Ovary (tissue), 9 donors: ENCODE measurements around the gene NSMCE1. TPM values are rescaled to one million over a fixed set of nuclear protein-coding genes. Genes with fewer than 3 reads are reported as not detected.

Experiments used
- DNase-seq, 5 donors: peaks; one replicate each; pipeline ENCODE4 v3.0.0-alpha.2; 2019 to 2020
- H3K27ac ChIP-seq, 2 donors: fragments of 200-600 bp; one replicate each; pipeline versions ENCODE4 v1.5.1 to v1.8.0; 2019 to 2022
- H3K27me3 ChIP-seq: fragments of 200-600 bp; one replicate; pipeline ENCODE4 v1.8.0; 2022
- H3K36me3 ChIP-seq: fragments of 200-600 bp; sonication (generic); one replicate; pipeline ENCODE4 v1.5.1; 2019
- H3K4me1 ChIP-seq: one replicate; pipeline ENCODE4 v1.8.1; 2013; ENCODE audit warnings: mild to moderate bottlenecking, moderate library complexity; ENCODE audit not compliant: insufficient read depth
- H3K4me3 ChIP-seq: fragments of 200-600 bp; sonication (generic); one replicate; pipeline ENCODE4 v1.5.1; 2017
- H3K9me3 ChIP-seq, 2 donors: fragments of 200-600 bp in 1 of 2; sonication (generic) in 1 of 2; one replicate each; pipeline versions ENCODE4 v1.5.1 to v1.8.1; 2013 to 2019; ENCODE audit warnings: mild to moderate bottlenecking in 1 of 2, moderate library complexity in 1 of 2
- EP300 ChIP-seq: sonication (generic); formaldehyde crosslinking; IDR thresholded peaks from one replicate; pipeline ENCODE4 v1.6.1; 2017; ENCODE audit warnings: antibody characterized with exemption
- POLR2A ChIP-seq: fragments of 450-650 bp; IDR thresholded peaks from one replicate; pipeline ENCODE4 v1.6.1; 2017; ENCODE audit warnings: antibody characterized with exemption, mild to moderate bottlenecking, moderate library complexity
- WGBS, 3 donors: extraction: QIAGEN DNeasy Blood & Tissue Kit in 1 of 3; methylation state at CpG; one replicate each; pipeline versions ENCODE4 v1.1.5 to v1.1.7; 2013 to 2017; 5-methylcytosine and 5-hydroxymethylcytosine counted together
- intact Hi-C, 4 donors: fragments of 100-400 bp; cut with DNase I; formaldehyde crosslinking; loops; one replicate each; pipeline versions ENCODE4 v1.11.0 to v1.15.1; 2022 to 2023
- polyA plus RNA-seq, 2 donors: library from polyadenylated mRNA; stranded (reverse); fragments of 200-250 nt in 1 of 2; fragments of 350-450 nt in 1 of 2; fragmentation: Illumina TruSeq in 1 of 2; extraction: RNeasy Lipid Tissue Mini Kit (QIAGEN cat#74804) in 1 of 2; gene quantifications; one replicate each; pipeline ENCODE4 v1.2.3, GENCODE V29; 2013 to 2014
- total RNA-seq, 7 donors: library from RNA; depleted of rRNA in 2 of 7; stranded (reverse); fragments of >200 nt in 2 of 7; fragmentation: NEBNext Ultra II Directional in 3 of 7; extraction: Animal tissue kit (Norgen Biotek cat#: 25700) in 3 of 7; gene quantifications; one replicate each; pipeline versions ENCODE4 v1.1.0 to v1.2.4, GENCODE V29; 2016 to 2023
- TF ChIP-seq, protein P1 (sequence below), 3 donors: fragments of 450-650 bp in 2 of 3; fragments of 200-600 bp in 1 of 3; IDR thresholded peaks; one replicate each; pipeline versions ENCODE4 v1.5.1 to v1.8.0; 2016 to 2022; ENCODE audit warnings: antibody characterized with exemption in 3 of 3, mild to moderate bottlenecking in 1 of 3
- donor health status: DM: no; HTN: no; CAD: no; lungs with moderate emphysema.
- donor health status: DM: no; HTN: no; CAD: no.
- donor health status: Bipolar disorder and iron deficiency.
- donor health status: DM: yes; HTN: yes; CAD: no.
- donor health status: DM: no; HTN: no; CAD: no.
- donor health status: DM: yes; HTN: yes; CAD: no.

Gene NSMCE1
- total and polyA plus RNA-seq, 9 donors: 19.8 to 68.4 (median 51.2) TPM

DNA sequence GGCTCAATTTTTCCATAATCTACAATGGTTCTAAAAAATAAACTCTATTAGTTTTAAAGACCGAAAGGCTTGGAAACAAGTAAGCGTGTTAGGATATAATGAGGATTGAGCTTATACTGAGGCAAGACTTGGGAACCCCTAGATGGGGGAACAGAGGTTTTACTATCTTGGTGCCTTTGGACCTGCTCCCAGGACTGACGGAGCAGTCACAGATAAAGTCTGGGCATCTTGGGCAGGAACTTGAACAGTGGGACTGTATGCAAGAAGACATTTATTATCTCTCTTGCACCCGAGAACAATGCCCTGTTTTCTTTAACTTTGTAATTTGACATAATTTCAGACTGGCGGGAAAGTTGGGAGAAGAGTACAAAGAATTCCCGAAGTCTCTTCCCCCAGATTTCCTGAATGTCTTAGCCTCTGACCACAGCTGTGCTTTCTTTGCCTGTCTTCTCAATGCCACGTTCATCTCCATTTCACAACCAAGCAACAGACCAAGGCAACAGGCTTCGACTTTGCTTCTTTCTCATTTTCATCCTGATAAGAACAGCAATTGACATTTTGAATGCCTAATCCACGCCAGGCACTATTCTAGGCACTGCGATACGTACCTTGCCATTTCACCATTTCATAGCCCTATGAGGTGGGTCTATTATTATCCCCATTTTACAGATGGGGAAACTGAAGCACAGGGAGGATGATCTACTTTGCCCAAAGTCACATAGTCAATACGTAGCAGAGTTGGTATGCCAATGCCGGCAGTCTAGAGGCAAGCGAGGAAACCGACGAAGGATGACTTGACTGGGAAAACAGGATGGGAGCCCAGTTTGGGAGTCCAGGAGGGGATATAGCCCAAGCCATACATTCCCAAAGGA, 42.2 kb upstream of the NSMCE1 start:
- Histone ChIP-seq H3K4me1 (peaks cover 5% of the 10 kb centered on the region), H3K9me3 (no peaks in the 10 kb centered on the region), H3K27me3 (no peaks in the 10 kb centered on the region), H3K27ac (no peak overlapping the region), H3K4me3 (no peak overlapping the region), H3K36me3 (no peaks in the 10 kb centered on the region)
- no peak for DNase-seq
- TF ChIP-seq EP300 (no peak), POLR2A (no peak)
- TF ChIP-seq, protein P1, sequence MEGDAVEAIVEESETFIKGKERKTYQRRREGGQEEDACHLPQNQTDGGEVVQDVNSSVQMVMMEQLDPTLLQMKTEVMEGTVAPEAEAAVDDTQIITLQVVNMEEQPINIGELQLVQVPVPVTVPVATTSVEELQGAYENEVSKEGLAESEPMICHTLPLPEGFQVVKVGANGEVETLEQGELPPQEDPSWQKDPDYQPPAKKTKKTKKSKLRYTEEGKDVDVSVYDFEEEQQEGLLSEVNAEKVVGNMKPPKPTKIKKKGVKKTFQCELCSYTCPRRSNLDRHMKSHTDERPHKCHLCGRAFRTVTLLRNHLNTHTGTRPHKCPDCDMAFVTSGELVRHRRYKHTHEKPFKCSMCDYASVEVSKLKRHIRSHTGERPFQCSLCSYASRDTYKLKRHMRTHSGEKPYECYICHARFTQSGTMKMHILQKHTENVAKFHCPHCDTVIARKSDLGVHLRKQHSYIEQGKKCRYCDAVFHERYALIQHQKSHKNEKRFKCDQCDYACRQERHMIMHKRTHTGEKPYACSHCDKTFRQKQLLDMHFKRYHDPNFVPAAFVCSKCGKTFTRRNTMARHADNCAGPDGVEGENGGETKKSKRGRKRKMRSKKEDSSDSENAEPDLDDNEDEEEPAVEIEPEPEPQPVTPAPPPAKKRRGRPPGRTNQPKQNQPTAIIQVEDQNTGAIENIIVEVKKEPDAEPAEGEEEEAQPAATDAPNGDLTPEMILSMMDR (IDR thresholded peaks at IDR 0.05): no peak
- WGBS, 3 donors: 46 to 49% (median 47%) methylated on average over 16 of the region's 16 CpGs
- intact Hi-C loops: no loop called here

DNA sequence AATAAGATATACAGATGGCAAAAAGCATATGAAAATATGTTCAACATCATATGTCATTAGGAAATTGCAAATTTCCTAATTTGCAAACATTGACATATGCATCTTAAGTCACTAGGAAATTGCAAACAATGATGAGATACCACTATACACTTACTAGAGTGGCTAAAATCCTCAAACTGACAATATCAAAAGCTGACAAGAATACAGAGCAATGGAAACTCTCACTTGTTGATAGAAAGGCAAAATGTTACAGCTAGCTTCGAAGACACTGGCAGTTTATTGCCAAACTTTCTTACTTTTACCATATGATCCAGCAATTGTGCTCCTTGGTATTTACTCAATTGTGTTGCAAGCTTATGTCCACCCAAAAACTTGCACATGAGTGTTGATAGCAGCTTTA, 40.2 kb upstream of the NSMCE1 start:
- no peak for DNase-seq
- no peaks in the 10 kb centered on the region for H3K27me3 ChIP-seq
- no peak overlapping the region for H3K4me3 ChIP-seq
- intact Hi-C loops: no loop called here
- no peaks in the 10 kb centered on the region for H3K36me3 ChIP-seq
- WGBS, 3 donors: 87 to 93% (median 89%) methylated on average over 1 of the region's 1 CpG
- no peaks in the 10 kb centered on the region for H3K9me3 ChIP-seq
- H3K4me1 ChIP-seq: no peaks in the 10 kb centered on the region
- TF ChIP-seq, protein P1 (IDR thresholded peaks at IDR 0.05): no peak
- no peak for TF ChIP-seq EP300
- no peak for TF ChIP-seq POLR2A
- no peak overlapping the region for H3K27ac ChIP-seq

DNA sequence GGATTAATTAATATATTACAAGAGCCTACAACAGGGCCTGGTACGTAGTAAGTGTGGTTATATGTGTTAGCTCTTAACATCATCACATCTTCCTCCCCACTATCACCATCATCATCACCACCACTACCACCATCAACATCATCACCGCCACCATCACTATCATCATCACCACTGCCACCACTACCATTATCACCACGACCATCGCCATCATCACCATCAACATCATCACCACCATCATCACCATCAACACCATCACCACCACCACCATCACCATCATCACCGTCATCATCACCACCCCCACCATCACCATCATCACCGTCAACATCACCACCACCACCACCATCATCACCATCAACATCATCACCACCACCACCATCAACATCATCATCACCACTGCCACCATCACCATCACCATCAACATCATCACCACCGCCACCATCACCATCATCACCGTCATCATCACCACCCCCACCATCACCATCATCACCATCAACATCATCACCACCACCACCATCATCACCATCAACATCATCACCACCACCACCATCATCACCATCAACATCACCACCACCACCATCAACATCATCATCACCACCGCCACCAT, 37.4 kb upstream of the NSMCE1 start:
- WGBS, 3 donors: 93 to 94% (median 93%) methylated on average over 9 of the region's 9 CpGs
- Histone ChIP-seq H3K27me3 (no peaks in the 10 kb centered on the region), H3K4me1 (no peaks in the 10 kb centered on the region), H3K36me3 (no peaks in the 10 kb centered on the region), H3K9me3 (no peaks in the 10 kb centered on the region), H3K27ac (no peak overlapping the region), H3K4me3 (no peak overlapping the region)
- TF ChIP-seq EP300 (no peak), POLR2A (no peak)
- TF ChIP-seq, protein P1 (IDR thresholded peaks at IDR 0.05): no peak
- no peak for DNase-seq
- intact Hi-C loops: no loop called here

DNA sequence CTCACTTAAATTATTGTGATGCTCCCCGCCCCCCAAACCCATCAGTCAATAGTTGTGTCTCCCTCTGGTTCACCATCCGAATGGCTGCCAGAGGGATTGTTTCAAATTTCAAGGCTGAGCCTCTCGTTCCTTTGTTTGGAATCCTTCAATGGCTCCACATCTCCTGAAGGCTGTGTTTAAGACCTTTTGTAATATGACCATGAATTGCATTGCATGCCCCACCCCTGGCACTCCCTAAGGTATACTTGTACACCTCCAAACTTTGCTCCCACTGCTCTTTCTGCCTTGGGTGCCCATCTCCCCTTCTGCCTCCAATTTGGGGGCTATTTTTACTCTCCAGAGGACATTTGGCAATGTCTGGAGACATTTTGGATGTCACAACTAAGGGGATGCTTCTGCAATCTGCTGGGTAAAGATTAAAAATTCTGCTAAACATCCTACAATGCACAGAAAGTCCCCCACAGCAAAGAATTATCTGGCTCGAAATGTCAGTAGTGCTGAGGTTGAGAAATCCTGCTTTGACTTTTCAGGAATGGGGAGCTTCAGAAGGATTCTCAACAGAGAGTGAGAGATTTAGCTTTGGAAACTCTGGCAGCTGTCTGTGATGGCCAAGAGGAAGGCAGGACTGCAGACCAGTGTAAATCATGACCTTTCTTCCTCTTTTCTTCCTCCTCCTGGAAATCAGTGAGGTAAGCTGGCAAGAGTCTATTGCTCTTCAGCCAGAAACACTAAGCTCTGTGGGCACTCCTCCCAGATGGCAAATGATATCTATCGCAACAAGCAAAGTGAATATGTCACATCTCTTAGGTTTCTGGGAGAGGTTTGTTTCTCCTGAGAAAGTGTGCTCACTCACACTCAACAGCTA, 36.5 kb upstream of the NSMCE1 start:
- intact Hi-C loops: no loop called here
- Histone ChIP-seq H3K9me3 (no peaks in the 10 kb centered on the region), H3K27me3 (no peaks in the 10 kb centered on the region), H3K27ac (no peak overlapping the region), H3K36me3 (no peaks in the 10 kb centered on the region), H3K4me3 (no peak overlapping the region), H3K4me1 (no peaks in the 10 kb centered on the region)
- DNase-seq: no peak
- 45 to 59% (median 48%) methylated on average over 5 of the region's 5 CpGs for WGBS, 3 donors
- TF ChIP-seq EP300: no peak
- TF ChIP-seq POLR2A: no peak
- TF ChIP-seq, protein P1 (IDR thresholded peaks at IDR 0.05): no peak
